Panc1 (cell line): Measurements from ENCODE around the gene RAB14. TPM values are rescaled to one million over a fixed set of nuclear protein-coding genes. Genes with fewer than 3 reads are reported as not detected.

Experiments
- ATAC-seq: fragments of 200-7000 bp; cut with Tn5 transposase; 2 replicates; pipeline ENCODE4 v1.9.1; 2020; ENCODE audit warnings: mild to moderate bottlenecking, moderate library complexity
- BruUV-seq: library from RNA; stranded (reverse); fragments of 400-500 nt; replicated peaks from 2 replicates; lab custom pipeline; 2021; lab: Mats Ljungman, UMichigan
- CTCF ChIA-PET: fragments of 300-600 bp; sonication (Branson Sonifier 250); formaldehyde crosslinking; loops from one replicate; lab custom pipeline; 2022; ENCODE audit warnings: antibody characterized with exemption; lab: Charles Lee
- POLR2A ChIA-PET: fragments of 300-600 bp; sonication (Branson Sonifier 250); formaldehyde crosslinking; loops from one replicate; lab custom pipeline; 2022; ENCODE audit warnings: antibody characterized with exemption; lab: Charles Lee
- DNase-seq: peaks from one replicate; pipeline ENCODE4 v3.0.0-alpha.2; 2010; ENCODE audit warnings: low read depth, low spot score
- H3K27ac ChIP-seq: 2 replicates; pipeline ENCODE4 v1.5.1; 2011; ENCODE audit warnings: mild to moderate bottlenecking, low read length, inconsistent platforms
- H3K27me3 ChIP-seq: fragments of 200-500 bp; sonication (Bioruptor generic); 2 replicates; pipeline ENCODE4 v1.6.0; 2014; ENCODE audit warnings: low read length, inconsistent platforms; ENCODE audit not compliant: control insufficient read depth, insufficient read depth
- H3K36me3 ChIP-seq: fragments of 200-500 bp; sonication (Bioruptor generic); 2 replicates; pipeline ENCODE4 v1.5.1; 2014; ENCODE audit warnings: inconsistent platforms, mild to moderate bottlenecking, low read length, moderate library complexity; ENCODE audit not compliant: control insufficient read depth, insufficient read depth
- H3K4me1 ChIP-seq: 2 replicates; pipeline ENCODE4 v1.5.1; 2011; ENCODE audit warnings: inconsistent platforms, mild to moderate bottlenecking, low read length, moderate library complexity; ENCODE audit not compliant: control insufficient read depth, insufficient read depth
- H3K4me3 ChIP-seq, 2 experiments: 2 replicates each; pipeline ENCODE4 v1.5.1; 2011 to 2012; ENCODE audit warnings: low read depth in 2 of 2, low read length in 2 of 2, mild to moderate bottlenecking in 2 of 2, inconsistent platforms in 1 of 2, moderate library complexity in 1 of 2
- H3K9me3 ChIP-seq: fragments of 200-500 bp; sonication (Bioruptor generic); 2 replicates; pipeline ENCODE4 v1.5.1; 2014; ENCODE audit warnings: low read depth, mild to moderate bottlenecking, inconsistent platforms, low read length, moderate library complexity; ENCODE audit not compliant: control insufficient read depth, insufficient read depth
- POLR2AphosphoS5 ChIP-seq: IDR thresholded peaks from 2 replicates; pipeline ENCODE4 v1.6.1; 2012; ENCODE audit warnings: mild to moderate bottlenecking, low read depth, low read length, moderate library complexity
- SIN3A ChIP-seq: IDR thresholded peaks from 2 replicates; pipeline ENCODE4 v1.6.1; 2012; ENCODE audit warnings: low read depth, mild to moderate bottlenecking, low read length, moderate library complexity, borderline replicate concordance; ENCODE audit not compliant: insufficient read depth
- TCF7L2 ChIP-seq: IDR thresholded peaks from 2 replicates; pipeline ENCODE4 v1.6.1; 2011; ENCODE audit warnings: mild to moderate bottlenecking, low read depth, low read length, inconsistent platforms
- in situ Hi-C: cut with HindIII; loops from 2 replicates; pipeline ENCODE4 v1.10.0; 2016; ENCODE audit warnings: low sequenced_read_pairs, low pct_unique_long_range_greater_than_20kb
- intact Hi-C: fragments of 100-400 bp; cut with micrococcal nuclease; formaldehyde crosslinking; loops from one replicate; pipeline ENCODE4 v1.10.0; 2022; ENCODE audit not compliant: unreplicated experiment
- total RNA-seq: library from RNA; stranded (reverse); gene quantifications from one replicate; pipeline ENCODE4 v1.2.1, GENCODE V29; 2021; ENCODE audit not compliant: unreplicated experiment
- TF ChIP-seq, protein P1 (sequence below), 2 experiments: IDR thresholded peaks; 2 replicates each; pipeline ENCODE4 v1.6.1; 2011 to 2012; ENCODE audit warnings: low read depth in 2 of 2, control low read depth in 1 of 2, low read length in 1 of 2, mild to moderate bottlenecking in 1 of 2, moderate library complexity in 1 of 2; ENCODE audit not compliant: insufficient read depth in 1 of 2
- TF ChIP-seq, protein P2 (sequence below): fragments of 450-650 bp; IDR thresholded peaks from 2 replicates; pipeline ENCODE4 v1.5.1; 2017; ENCODE audit warnings: mild to moderate bottlenecking

The RAB14 gene
- total RNA-seq, 1 experiment from 2014 or later, result 42.7 TPM

DNA sequence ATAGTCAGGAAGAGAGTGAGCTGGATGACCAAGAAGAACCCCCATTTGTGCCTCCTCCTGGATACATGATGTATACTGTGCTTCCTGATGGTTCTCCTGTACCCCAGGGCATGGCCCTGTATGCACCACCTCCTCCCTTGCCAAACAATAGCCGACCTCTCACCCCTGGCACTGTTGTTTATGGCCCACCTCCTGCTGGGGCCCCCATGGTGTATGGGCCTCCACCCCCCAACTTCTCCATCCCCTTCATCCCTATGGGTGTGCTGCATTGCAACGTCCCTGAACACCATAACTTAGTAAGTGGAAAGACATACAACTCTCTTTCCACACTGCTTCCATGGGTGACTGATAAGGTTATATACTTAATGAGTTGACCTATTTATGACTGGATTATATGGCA is 51.5 kb downstream of the RAB14 start:
- ChIA-PET CTCF (no interaction called here), POLR2A (no interaction called here)
- in situ Hi-C loops, result no loop called here
- TF ChIP-seq POLR2AphosphoS5 (no peak), SIN3A (no peak), TCF7L2 (no peak)
- TF ChIP-seq, protein P1, sequence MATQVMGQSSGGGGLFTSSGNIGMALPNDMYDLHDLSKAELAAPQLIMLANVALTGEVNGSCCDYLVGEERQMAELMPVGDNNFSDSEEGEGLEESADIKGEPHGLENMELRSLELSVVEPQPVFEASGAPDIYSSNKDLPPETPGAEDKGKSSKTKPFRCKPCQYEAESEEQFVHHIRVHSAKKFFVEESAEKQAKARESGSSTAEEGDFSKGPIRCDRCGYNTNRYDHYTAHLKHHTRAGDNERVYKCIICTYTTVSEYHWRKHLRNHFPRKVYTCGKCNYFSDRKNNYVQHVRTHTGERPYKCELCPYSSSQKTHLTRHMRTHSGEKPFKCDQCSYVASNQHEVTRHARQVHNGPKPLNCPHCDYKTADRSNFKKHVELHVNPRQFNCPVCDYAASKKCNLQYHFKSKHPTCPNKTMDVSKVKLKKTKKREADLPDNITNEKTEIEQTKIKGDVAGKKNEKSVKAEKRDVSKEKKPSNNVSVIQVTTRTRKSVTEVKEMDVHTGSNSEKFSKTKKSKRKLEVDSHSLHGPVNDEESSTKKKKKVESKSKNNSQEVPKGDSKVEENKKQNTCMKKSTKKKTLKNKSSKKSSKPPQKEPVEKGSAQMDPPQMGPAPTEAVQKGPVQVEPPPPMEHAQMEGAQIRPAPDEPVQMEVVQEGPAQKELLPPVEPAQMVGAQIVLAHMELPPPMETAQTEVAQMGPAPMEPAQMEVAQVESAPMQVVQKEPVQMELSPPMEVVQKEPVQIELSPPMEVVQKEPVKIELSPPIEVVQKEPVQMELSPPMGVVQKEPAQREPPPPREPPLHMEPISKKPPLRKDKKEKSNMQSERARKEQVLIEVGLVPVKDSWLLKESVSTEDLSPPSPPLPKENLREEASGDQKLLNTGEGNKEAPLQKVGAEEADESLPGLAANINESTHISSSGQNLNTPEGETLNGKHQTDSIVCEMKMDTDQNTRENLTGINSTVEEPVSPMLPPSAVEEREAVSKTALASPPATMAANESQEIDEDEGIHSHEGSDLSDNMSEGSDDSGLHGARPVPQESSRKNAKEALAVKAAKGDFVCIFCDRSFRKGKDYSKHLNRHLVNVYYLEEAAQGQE (IDR thresholded peaks at IDR 0.05; ENCODE audit: insufficient read depth in 1 of 2, low read depth in 2 of 2, low read length in 1 of 2), result no peak
- TF ChIP-seq, protein P2, sequence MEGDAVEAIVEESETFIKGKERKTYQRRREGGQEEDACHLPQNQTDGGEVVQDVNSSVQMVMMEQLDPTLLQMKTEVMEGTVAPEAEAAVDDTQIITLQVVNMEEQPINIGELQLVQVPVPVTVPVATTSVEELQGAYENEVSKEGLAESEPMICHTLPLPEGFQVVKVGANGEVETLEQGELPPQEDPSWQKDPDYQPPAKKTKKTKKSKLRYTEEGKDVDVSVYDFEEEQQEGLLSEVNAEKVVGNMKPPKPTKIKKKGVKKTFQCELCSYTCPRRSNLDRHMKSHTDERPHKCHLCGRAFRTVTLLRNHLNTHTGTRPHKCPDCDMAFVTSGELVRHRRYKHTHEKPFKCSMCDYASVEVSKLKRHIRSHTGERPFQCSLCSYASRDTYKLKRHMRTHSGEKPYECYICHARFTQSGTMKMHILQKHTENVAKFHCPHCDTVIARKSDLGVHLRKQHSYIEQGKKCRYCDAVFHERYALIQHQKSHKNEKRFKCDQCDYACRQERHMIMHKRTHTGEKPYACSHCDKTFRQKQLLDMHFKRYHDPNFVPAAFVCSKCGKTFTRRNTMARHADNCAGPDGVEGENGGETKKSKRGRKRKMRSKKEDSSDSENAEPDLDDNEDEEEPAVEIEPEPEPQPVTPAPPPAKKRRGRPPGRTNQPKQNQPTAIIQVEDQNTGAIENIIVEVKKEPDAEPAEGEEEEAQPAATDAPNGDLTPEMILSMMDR, result no peak
- no peaks in the 10 kb centered on the region for H3K9me3 ChIP-seq
- H3K36me3 ChIP-seq, result no peaks in the 10 kb centered on the region
- no peak for DNase-seq
- intact Hi-C loops, result no loop called here
- ATAC-seq, result no peak
- H3K27me3 ChIP-seq, result no peaks in the 10 kb centered on the region
- no TSS peak for BruUV-seq
- H3K27ac ChIP-seq, result no peak overlapping the region
- H3K4me1 ChIP-seq, result no peaks in the 10 kb centered on the region
- no peak overlapping the region for H3K4me3 ChIP-seq

DNA sequence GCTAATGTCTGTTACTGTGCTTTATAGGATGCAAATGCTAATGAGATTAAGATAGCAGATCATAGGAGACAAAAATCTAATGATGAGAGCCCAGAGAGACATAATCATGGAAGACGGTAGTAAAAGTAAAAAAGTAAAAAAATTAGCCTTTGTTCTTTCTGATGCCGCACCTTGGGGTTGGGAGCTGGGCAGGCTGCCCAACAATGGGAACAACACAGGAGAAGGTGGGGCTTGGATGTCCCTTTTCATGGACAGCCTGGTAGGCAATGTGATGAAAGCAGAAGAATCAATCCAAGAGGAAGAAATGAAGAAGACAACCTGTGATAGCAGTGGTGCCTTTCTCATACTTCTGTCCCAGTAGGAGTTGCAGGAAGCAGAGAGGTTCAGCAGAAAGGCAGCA is 57.2 kb downstream of the RAB14 start:
- TF ChIP-seq SIN3A, result no peak
- no peak for TF ChIP-seq TCF7L2
- TF ChIP-seq, protein P2, result no peak
- no peak for TF ChIP-seq POLR2AphosphoS5
- Histone ChIP-seq H3K4me1 (no peaks in the 10 kb centered on the region), H3K9me3 (no peaks in the 10 kb centered on the region), H3K27me3 (no peaks in the 10 kb centered on the region), H3K36me3 (peaks cover 3% of the 10 kb centered on the region), H3K4me3 (no peak overlapping the region), H3K27ac (no peak overlapping the region)
- no TSS peak for BruUV-seq
- in situ Hi-C loops, result no loop called here
- ATAC-seq (no peak), DNase-seq (no peak)
- ChIA-PET POLR2A (no interaction called here), CTCF (no interaction called here)
- intact Hi-C loops, result no loop called here
